ENCODE data around the gene ATAD2B.

Gene ATAD2B

DNA sequence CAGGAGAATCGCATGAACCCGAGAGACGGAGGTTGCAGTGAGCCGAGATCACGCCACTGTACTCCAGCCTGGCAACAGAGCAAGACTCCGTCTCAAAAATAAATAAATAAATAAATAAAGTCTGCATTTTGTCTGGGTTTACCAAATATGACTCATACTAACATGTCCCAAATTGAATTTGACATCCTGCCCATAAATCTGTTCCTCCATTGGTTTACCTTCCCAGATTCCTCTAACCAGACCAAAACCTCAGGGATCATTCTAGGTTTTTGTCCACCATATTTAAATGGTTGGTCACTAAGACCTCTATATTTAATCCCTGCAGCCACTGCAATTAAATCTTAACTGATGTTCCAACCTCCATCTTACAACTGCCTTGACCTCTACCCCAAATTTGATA, 150.9 kb downstream of the ATAD2B start:
- TF ChIP-seq, protein P1, sequence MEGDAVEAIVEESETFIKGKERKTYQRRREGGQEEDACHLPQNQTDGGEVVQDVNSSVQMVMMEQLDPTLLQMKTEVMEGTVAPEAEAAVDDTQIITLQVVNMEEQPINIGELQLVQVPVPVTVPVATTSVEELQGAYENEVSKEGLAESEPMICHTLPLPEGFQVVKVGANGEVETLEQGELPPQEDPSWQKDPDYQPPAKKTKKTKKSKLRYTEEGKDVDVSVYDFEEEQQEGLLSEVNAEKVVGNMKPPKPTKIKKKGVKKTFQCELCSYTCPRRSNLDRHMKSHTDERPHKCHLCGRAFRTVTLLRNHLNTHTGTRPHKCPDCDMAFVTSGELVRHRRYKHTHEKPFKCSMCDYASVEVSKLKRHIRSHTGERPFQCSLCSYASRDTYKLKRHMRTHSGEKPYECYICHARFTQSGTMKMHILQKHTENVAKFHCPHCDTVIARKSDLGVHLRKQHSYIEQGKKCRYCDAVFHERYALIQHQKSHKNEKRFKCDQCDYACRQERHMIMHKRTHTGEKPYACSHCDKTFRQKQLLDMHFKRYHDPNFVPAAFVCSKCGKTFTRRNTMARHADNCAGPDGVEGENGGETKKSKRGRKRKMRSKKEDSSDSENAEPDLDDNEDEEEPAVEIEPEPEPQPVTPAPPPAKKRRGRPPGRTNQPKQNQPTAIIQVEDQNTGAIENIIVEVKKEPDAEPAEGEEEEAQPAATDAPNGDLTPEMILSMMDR (conservative IDR thresholded peaks at IDR 0.05; ENCODE audit: control insufficient read depth, insufficient read depth, low read depth, low read length): no peak
- DNase-seq (ENCODE audit: low read depth): no peak
- no peak overlapping the region for H3K4me3 ChIP-seq (ENCODE audit: control insufficient read depth, low read depth, low read length)

- TF ChIP-seq, protein P1 (conservative IDR thresholded peaks at IDR 0.05; ENCODE audit: control insufficient read depth, insufficient read depth, low read depth, low read length): no peak
- no peak overlapping the region for H3K4me3 ChIP-seq (ENCODE audit: control insufficient read depth, low read depth, low read length)
- no peak for DNase-seq (ENCODE audit: low read depth)
These were observed 154.2 kb downstream of the ATAD2B start for GRCh38 chr2:23772684-23773083.

GRCh38 chr2:23772056-23772455, 154.9 kb downstream of the ATAD2B start:
- TF ChIP-seq, protein P1 (conservative IDR thresholded peaks at IDR 0.05; ENCODE audit: control insufficient read depth, insufficient read depth, low read depth, low read length): no peak
- no peak for DNase-seq (ENCODE audit: low read depth)
- no peak overlapping the region for H3K4me3 ChIP-seq (ENCODE audit: control insufficient read depth, low read depth, low read length)

DNA sequence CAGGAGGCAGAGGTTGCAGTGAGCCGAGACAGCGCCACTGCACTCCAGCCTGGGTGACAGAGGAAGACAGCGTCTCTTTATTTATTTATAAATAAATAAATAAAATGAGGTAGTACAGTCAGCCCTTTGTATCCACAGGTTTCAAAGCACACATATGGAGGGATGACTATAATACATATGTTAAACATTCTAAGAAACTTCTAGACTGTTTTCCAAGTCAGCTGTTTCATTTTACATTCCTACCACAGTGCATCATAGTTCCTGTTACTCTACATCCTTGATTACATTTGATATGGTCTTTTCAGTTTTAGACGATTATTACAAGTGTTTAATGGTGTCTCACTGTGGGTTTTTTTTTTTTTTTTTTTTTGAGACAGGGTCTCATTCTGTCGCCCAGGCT, 157.6 kb downstream of the ATAD2B start:
- DNase-seq (ENCODE audit: low read depth): peak; percentile 37
- H3K4me3 ChIP-seq (ENCODE audit: control insufficient read depth, low read depth, low read length): no peak overlapping the region
- TF ChIP-seq, protein P1 (conservative IDR thresholded peaks at IDR 0.05; ENCODE audit: control insufficient read depth, insufficient read depth, low read depth, low read length): no peak

DNA sequence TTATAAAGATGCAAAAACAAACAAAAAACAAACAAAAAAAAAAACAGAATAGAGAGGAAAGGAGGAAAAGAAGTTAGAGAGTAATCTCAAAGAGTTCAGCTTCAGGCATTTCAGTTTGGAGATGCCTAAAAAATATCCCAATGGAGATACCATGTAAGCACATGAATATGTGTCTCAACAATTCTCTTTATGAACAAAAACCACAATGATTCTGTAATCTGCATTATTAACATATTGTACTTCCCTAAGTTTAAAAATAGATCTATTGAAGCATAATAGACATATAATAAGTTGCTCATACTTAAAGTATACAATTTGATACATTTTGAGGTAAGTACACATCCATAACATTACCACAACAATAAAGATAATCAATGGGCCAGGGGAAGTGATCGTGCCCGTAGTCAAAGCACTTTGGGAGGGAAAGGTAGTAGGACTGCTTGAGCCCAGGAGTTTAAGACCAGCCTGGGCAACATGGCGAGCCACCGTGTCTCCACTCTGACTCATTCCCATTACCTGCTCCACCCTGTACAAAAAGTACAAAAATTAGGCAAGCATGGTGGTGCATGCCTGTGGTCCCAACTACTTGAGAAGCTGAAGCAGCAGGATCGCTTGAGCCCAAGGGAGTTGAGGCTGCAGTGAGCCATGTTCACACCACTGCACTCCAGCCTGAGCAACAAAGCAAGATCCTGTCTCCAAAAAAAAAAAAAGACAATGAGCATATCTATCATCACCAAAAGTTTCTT, 158.9 kb downstream of the ATAD2B start:
- peak; percentile 86 for DNase-seq (ENCODE audit: low read depth)
- TF ChIP-seq, protein P1 (conservative IDR thresholded peaks at IDR 0.05; ENCODE audit: control insufficient read depth, insufficient read depth, low read depth, low read length): no peak
- H3K4me3 ChIP-seq (ENCODE audit: control insufficient read depth, low read depth, low read length): no peak overlapping the region

DNA sequence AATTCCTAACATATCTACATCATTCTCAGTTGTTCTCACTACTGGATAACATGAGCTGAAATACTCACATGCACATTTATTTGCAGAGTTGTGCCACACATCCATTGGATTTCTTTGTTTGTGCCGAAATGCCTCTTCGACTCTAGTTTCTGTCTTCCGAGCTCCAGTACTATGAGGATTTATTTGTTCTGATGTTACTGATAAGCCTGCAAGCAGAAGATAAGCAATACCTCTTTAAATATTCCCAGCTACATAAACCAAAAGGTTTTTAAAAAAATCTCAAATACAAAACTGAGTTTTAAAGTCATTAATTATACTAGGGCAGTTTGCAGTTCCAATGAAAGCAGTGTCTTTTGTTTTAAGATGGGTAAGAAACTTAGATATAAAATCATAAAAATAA, 164.8 kb downstream of the ATAD2B start:
- TF ChIP-seq, protein P1 (conservative IDR thresholded peaks at IDR 0.05; ENCODE audit: control insufficient read depth, insufficient read depth, low read depth, low read length): no peak

More for the DNA sequence above, 164.8 kb downstream of the ATAD2B start:
- no peak overlapping the region for H3K4me3 ChIP-seq (ENCODE audit: control insufficient read depth, low read depth, low read length)
- DNase-seq (ENCODE audit: low read depth): no peak

Measured in fibroblast of mammary gland (primary cell).